SKM-1 treated with dmso at 0.1 percent for 144 hours (cell line): ENCODE results near the gene CMPK2.
"Not testable (repeated sequence)": the region's sequence is repeated elsewhere in the genome, so short reads cannot be mapped to it uniquely, and the experiment has no call there.

Source experiments
- DNase-seq: peaks from one replicate; lab custom pipeline; 2025; ENCODE audit not compliant: unreplicated experiment; lab: John Stamatoyannopoulos, UW

The CMPK2 gene

GRCh38 chr2:6865346-6866274, at the start of gene CMPK2:
CMPK2 (minus strand) TSS chr2:6865907; CDS start chr2:6865696, 211 bp downstream.
- DNase-seq = peak; percentile 63

GRCh38 chr2:6915399-6915798, 49.7 kb upstream of the CMPK2 start:
- DNase-seq = no peak

- DNase-seq = no peak
Measured at GRCh38 chr2:6914828-6915227, 49.1 kb upstream of the CMPK2 start.

- no peak for DNase-seq
Measured at GRCh38 chr2:6913415-6914157, 47.9 kb upstream of the CMPK2 start.

- DNase-seq = no peak
Measured at GRCh38 chr2:6911721-6912120, 46.0 kb upstream of the CMPK2 start.

GRCh38 chr2:6909431-6910385, 44.0 kb upstream of the CMPK2 start:
- DNase-seq = peak; percentile 70

GRCh38 chr2:6908291-6908690, 42.6 kb upstream of the CMPK2 start:
- DNase-seq = no peak

- no peak for DNase-seq
Measured at GRCh38 chr2:6906165-6906741, 40.5 kb upstream of the CMPK2 start.

GRCh38 chr2:6905668-6906067, 40.0 kb upstream of the CMPK2 start:
- no peak for DNase-seq

- DNase-seq = not testable (repeated sequence)
Measured at GRCh38 chr2:6902581-6902980, 36.9 kb upstream of the CMPK2 start.

GRCh38 chr2:6896930-6897759, 31.4 kb upstream of the CMPK2 start:
- peak; percentile 36 for DNase-seq

- no peak for DNase-seq
Measured at GRCh38 chr2:6893876-6894482, 28.3 kb upstream of the CMPK2 start.

- no peak for DNase-seq
Measured at GRCh38 chr2:6888724-6889123, 23.0 kb upstream of the CMPK2 start.

- no peak for DNase-seq
Measured at GRCh38 chr2:6887751-6888192, 22.1 kb upstream of the CMPK2 start.

GRCh38 chr2:6885968-6886367, 20.3 kb upstream of the CMPK2 start:
- no peak for DNase-seq

GRCh38 chr2:6885551-6885950, 19.8 kb upstream of the CMPK2 start:
- DNase-seq = no peak

- no peak for DNase-seq
Measured at GRCh38 chr2:6883448-6884122, 17.9 kb upstream of the CMPK2 start.

GRCh38 chr2:6881516-6881915, 15.8 kb upstream of the CMPK2 start:
- DNase-seq = no peak

- no peak for DNase-seq
Measured at GRCh38 chr2:6881046-6881445, 15.3 kb upstream of the CMPK2 start.
